Measurements from ENCODE around the gene SLA2.

The SLA2 gene

GRCh38 chr20:36658300-36658699 lies 12.3 kb upstream of the SLA2 start:
- no peak for TF ChIP-seq ZFX (IDR thresholded peaks at IDR 0.05)
- TF ChIP-seq, protein P1, sequence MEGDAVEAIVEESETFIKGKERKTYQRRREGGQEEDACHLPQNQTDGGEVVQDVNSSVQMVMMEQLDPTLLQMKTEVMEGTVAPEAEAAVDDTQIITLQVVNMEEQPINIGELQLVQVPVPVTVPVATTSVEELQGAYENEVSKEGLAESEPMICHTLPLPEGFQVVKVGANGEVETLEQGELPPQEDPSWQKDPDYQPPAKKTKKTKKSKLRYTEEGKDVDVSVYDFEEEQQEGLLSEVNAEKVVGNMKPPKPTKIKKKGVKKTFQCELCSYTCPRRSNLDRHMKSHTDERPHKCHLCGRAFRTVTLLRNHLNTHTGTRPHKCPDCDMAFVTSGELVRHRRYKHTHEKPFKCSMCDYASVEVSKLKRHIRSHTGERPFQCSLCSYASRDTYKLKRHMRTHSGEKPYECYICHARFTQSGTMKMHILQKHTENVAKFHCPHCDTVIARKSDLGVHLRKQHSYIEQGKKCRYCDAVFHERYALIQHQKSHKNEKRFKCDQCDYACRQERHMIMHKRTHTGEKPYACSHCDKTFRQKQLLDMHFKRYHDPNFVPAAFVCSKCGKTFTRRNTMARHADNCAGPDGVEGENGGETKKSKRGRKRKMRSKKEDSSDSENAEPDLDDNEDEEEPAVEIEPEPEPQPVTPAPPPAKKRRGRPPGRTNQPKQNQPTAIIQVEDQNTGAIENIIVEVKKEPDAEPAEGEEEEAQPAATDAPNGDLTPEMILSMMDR (conservative IDR thresholded peaks at IDR 0.05): no peak
- H3K27ac ChIP-seq: no peak overlapping the region

- TF ChIP-seq, protein P1 (conservative IDR thresholded peaks at IDR 0.05): no peak
- TF ChIP-seq ZFX (IDR thresholded peaks at IDR 0.05): no peak
- no peak overlapping the region for H3K27ac ChIP-seq
Measured at GRCh38 chr20:36656733-36657132, 10.7 kb upstream of the SLA2 start.

DNA sequence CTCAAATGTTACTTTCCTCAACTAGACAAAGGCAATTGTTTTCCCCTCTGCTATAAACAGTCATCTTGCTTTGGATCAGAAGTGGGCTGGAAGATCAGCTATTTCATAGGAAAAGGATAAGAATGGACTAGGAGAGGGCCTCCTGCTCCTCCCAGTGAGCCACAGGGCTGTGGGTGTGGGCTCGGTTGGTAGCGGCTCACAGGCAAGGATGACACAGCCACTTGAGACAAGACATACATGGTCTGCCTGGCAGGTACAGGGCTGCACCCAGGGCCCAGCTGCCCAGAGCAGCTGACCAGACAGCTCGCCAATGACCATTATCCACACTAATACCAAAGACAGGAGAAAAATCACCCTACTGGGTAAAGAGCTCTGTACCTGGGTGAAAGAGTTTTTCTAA lies 9.0 kb upstream of the SLA2 start:
- no peak overlapping the region for H3K27ac ChIP-seq
- TF ChIP-seq, protein P1 (conservative IDR thresholded peaks at IDR 0.05): no peak
- no peak for TF ChIP-seq ZFX (IDR thresholded peaks at IDR 0.05)

GRCh38 chr20:36654506-36654905 lies 8.5 kb upstream of the SLA2 start:
- no peak overlapping the region for H3K27ac ChIP-seq
- TF ChIP-seq, protein P1 (conservative IDR thresholded peaks at IDR 0.05): no peak

- no peak overlapping the region for H3K27ac ChIP-seq
- TF ChIP-seq, protein P1 (conservative IDR thresholded peaks at IDR 0.05): no peak
- TF ChIP-seq ZFX (IDR thresholded peaks at IDR 0.05): no peak
Measured at GRCh38 chr20:36653456-36653855, 7.5 kb upstream of the SLA2 start.

- TF ChIP-seq, protein P1 (conservative IDR thresholded peaks at IDR 0.05): no peak
- TF ChIP-seq ZFX (IDR thresholded peaks at IDR 0.05): no peak
- no peak overlapping the region for H3K27ac ChIP-seq
Measured at GRCh38 chr20:36647196-36648121, 1.5 kb upstream of the SLA2 start.

GRCh38 chr20:36646678-36647077 lies 682 bp upstream of the SLA2 start:
- no peak for TF ChIP-seq ZFX (IDR thresholded peaks at IDR 0.05)
- TF ChIP-seq, protein P1 (conservative IDR thresholded peaks at IDR 0.05): no peak
- no peak overlapping the region for H3K27ac ChIP-seq
